22Rv1 (cell line): Measurements from ENCODE around the gene NRG3.

Experiments
- ZFX ChIP-seq: fragments of 450-650 bp; IDR thresholded peaks from 2 replicates; pipeline ENCODE4 v1.6.1; 2017; ENCODE audit warnings: antibody characterized with exemption, borderline replicate concordance
- TF ChIP-seq, protein P1 (sequence below): fragments of 450-650 bp; IDR thresholded peaks from 2 replicates; pipeline ENCODE4 v1.5.1; 2017; ENCODE audit warnings: mild to moderate bottlenecking

DNA sequence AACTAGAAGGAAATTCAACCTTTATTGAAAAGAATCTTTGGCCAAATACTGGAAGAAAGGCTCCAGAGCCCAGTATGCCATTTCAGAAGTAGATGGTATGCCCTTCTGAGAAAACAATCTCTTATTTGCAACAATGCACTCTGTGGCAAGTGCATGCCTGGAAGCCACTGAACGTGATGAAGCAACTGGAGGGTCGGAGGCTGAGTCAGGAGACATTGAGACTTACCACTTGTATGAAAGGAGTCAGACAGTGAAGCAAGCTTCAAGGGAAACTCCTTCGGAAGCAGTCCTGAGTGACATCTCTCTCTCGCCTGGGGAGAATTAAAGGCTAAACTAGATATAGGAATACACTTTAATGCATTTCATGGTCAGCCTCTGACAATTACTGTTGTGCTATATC, 353.7 kb downstream of the NRG3 start:
- TF ChIP-seq, protein P1, sequence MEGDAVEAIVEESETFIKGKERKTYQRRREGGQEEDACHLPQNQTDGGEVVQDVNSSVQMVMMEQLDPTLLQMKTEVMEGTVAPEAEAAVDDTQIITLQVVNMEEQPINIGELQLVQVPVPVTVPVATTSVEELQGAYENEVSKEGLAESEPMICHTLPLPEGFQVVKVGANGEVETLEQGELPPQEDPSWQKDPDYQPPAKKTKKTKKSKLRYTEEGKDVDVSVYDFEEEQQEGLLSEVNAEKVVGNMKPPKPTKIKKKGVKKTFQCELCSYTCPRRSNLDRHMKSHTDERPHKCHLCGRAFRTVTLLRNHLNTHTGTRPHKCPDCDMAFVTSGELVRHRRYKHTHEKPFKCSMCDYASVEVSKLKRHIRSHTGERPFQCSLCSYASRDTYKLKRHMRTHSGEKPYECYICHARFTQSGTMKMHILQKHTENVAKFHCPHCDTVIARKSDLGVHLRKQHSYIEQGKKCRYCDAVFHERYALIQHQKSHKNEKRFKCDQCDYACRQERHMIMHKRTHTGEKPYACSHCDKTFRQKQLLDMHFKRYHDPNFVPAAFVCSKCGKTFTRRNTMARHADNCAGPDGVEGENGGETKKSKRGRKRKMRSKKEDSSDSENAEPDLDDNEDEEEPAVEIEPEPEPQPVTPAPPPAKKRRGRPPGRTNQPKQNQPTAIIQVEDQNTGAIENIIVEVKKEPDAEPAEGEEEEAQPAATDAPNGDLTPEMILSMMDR = no peak
- TF ChIP-seq ZFX = no peak
